Uterus (tissue), 4 donors: Measurements from ENCODE around the gene RNASE4. TPM values are rescaled to one million over a fixed set of nuclear protein-coding genes. Genes with fewer than 3 reads are reported as not detected.

Experiments used
- DNase-seq, 2 donors: peaks; one replicate each; pipeline ENCODE4 v3.0.0-alpha.2; 2019 to 2020
- H3K27ac ChIP-seq, 2 donors: fragments of 200-600 bp; sonication (generic); 1 replicate in 1 of 2; 2 replicates in 1 of 2; pipeline ENCODE4 v1.5.1; 2016 to 2018
- H3K27me3 ChIP-seq, 2 donors: fragments of 200-600 bp; sonication (generic); one replicate each; pipeline ENCODE4 v1.5.1; 2018 to 2019; ENCODE audit warnings: control low read depth in 1 of 2
- H3K36me3 ChIP-seq, 2 donors: fragments of 200-600 bp; sonication (generic); one replicate each; pipeline ENCODE4 v1.5.1; 2019; ENCODE audit warnings: control low read depth in 1 of 2
- H3K4me1 ChIP-seq, 2 donors: fragments of 200-600 bp; sonication (generic); one replicate each; pipeline ENCODE4 v1.5.1; 2018 to 2019; ENCODE audit warnings: control low read depth in 1 of 2
- H3K4me3 ChIP-seq, 2 donors: fragments of 200-600 bp; sonication (generic); 1 replicate in 1 of 2; 2 replicates in 1 of 2; pipeline ENCODE4 v1.5.1; 2018 to 2019; ENCODE audit warnings: mild to moderate bottlenecking in 1 of 2
- H3K9me3 ChIP-seq, 2 donors: fragments of 200-600 bp; sonication (generic); one replicate each; pipeline ENCODE4 v1.5.1; 2019; ENCODE audit warnings: control low read depth in 1 of 2
- CTCF ChIP-seq, 4 experiments: fragments of 200-600 bp in 2 of 4; fragments of 450-650 bp in 2 of 4; sonication (generic) in 2 of 4; IDR thresholded peaks; one replicate each; pipeline ENCODE4 v1.5.1; 2016 to 2019; ENCODE audit warnings: antibody characterized with exemption in 4 of 4, mild to moderate bottlenecking in 2 of 4, moderate library complexity in 1 of 4
- POLR2A ChIP-seq, 2 donors: fragments of 450-650 bp; IDR thresholded peaks; one replicate each; pipeline ENCODE4 v1.6.1; 2016; ENCODE audit warnings: antibody characterized with exemption in 2 of 2, mild to moderate bottlenecking in 1 of 2, moderate library complexity in 1 of 2
- intact Hi-C: fragments of 100-400 bp; cut with DNase I; formaldehyde crosslinking; loops from one replicate; pipeline ENCODE4 v1.15.1; 2023; ENCODE audit warnings: low total_unique reads
- total RNA-seq, 4 donors: library from RNA; depleted of rRNA in 3 of 4; stranded (reverse); fragments of >200 nt in 3 of 4; gene quantifications; one replicate each; pipeline versions ENCODE4 v1.1.0 to v1.2.4, GENCODE V29; 2014 to 2023
- donor health status: DM: yes; HTN: yes; CAD: no.

RNASE4 gene
- total RNA-seq, 4 donors from 2014 or later: 26.3 to 159 (median 76.3) TPM

GRCh38 chr14:20645481-20645880, 38.9 kb upstream of the RNASE4 start:
- H3K36me3 ChIP-seq: no peaks in the 10 kb centered on the region
- no peaks in the 10 kb centered on the region for H3K9me3 ChIP-seq
- H3K4me1 ChIP-seq: no peaks in the 10 kb centered on the region
- H3K27me3 ChIP-seq: peaks cover 0 to 3% of the 10 kb centered on the region in 2 donors
- DNase-seq: no peak
- TF ChIP-seq CTCF (IDR thresholded peaks at IDR 0.05): no peak
- no peak for TF ChIP-seq POLR2A (IDR thresholded peaks at IDR 0.05)
- intact Hi-C loops: no loop called here
- no peak overlapping the region for H3K4me3 ChIP-seq
- no peak overlapping the region for H3K27ac ChIP-seq

GRCh38 chr14:20652996-20653975, 31.1 kb upstream of the RNASE4 start:
- peak in 1 of 2 donors; percentile 23 for DNase-seq
- intact Hi-C loops: no loop called here
- H3K36me3 ChIP-seq: no peaks in the 10 kb centered on the region
- no peak for TF ChIP-seq CTCF (IDR thresholded peaks at IDR 0.05)
- TF ChIP-seq POLR2A (IDR thresholded peaks at IDR 0.05): no peak
- no peak overlapping the region for H3K4me3 ChIP-seq
- no peak overlapping the region for H3K27ac ChIP-seq
- H3K9me3 ChIP-seq: no peaks in the 10 kb centered on the region
- H3K27me3 ChIP-seq: peaks cover 0 to 50% of the 10 kb centered on the region in 2 donors
- H3K4me1 ChIP-seq: no peaks in the 10 kb centered on the region

- DNase-seq: no peak
- no peaks in the 10 kb centered on the region for H3K9me3 ChIP-seq
- H3K4me3 ChIP-seq: no peak overlapping the region
- H3K4me1 ChIP-seq: no peaks in the 10 kb centered on the region
- no peaks in the 10 kb centered on the region for H3K36me3 ChIP-seq
- H3K27ac ChIP-seq: no peak overlapping the region
- intact Hi-C loops: no loop called here
- peaks cover 0 to 57% of the 10 kb centered on the region in 2 donors for H3K27me3 ChIP-seq
- TF ChIP-seq CTCF (IDR thresholded peaks at IDR 0.05) (no peak), POLR2A (IDR thresholded peaks at IDR 0.05) (no peak)
These were observed 28.5 kb upstream of the RNASE4 start for GRCh38 chr14:20655851-20656250.

- TF ChIP-seq POLR2A (IDR thresholded peaks at IDR 0.05) (no peak), CTCF (IDR thresholded peaks at IDR 0.05) (no peak)
- H3K27me3 ChIP-seq: peaks cover 0 to 52% of the 10 kb centered on the region in 2 donors
- intact Hi-C loops: no loop called here
- no peaks in the 10 kb centered on the region for H3K36me3 ChIP-seq
- DNase-seq: no peak
- H3K4me1 ChIP-seq: no peaks in the 10 kb centered on the region
- no peak overlapping the region for H3K4me3 ChIP-seq
- no peak overlapping the region for H3K27ac ChIP-seq
- no peaks in the 10 kb centered on the region for H3K9me3 ChIP-seq
These were observed 28.1 kb upstream of the RNASE4 start for GRCh38 chr14:20656274-20656673.
